ENCODE measurements around the gene CNNM2.

Gene CNNM2

GRCh38 chr10:103139803-103140202, 221.7 kb downstream of the CNNM2 start:
- no peaks in the 10 kb centered on the region for H3K9me2 ChIP-seq (replicated peaks; ENCODE audit: low read depth, low read length)
- no peak overlapping the region for H2AFZ ChIP-seq (ENCODE audit: low read length)
- H3K79me2 ChIP-seq (ENCODE audit: insufficient read depth, low read length) = peaks cover 35% of the 10 kb centered on the region; the same call in 1 of the 2 replicates
- TF ChIP-seq CTCF (conservative IDR thresholded peaks at IDR 0.05; ENCODE audit: low read length) (no peak), EZH2phosphoT487 (IDR thresholded peaks at IDR 0.05; ENCODE audit: borderline replicate concordance) (no peak)
- H3K36me3 ChIP-seq (ENCODE audit: insufficient read depth, low read length) = peaks cover 60% of the 10 kb centered on the region
- no peaks in the 10 kb centered on the region for H3K9me3 ChIP-seq (ENCODE audit: insufficient read depth, low read depth, low read length)
- H4K20me1 ChIP-seq (ENCODE audit: insufficient read depth, low read length, poor library complexity, severe bottlenecking) = peaks cover 17% of the 10 kb centered on the region
- no peaks in the 10 kb centered on the region for H3F3A ChIP-seq (ENCODE audit: low read depth)
- no peak overlapping the region for H3K4me2 ChIP-seq (ENCODE audit: low read depth, low read length, poor library complexity, severe bottlenecking)
- H3K4me1 ChIP-seq (ENCODE audit: insufficient read depth, low read length, poor library complexity, severe bottlenecking) = no peaks in the 10 kb centered on the region
- no peaks in the 10 kb centered on the region for H3K27me3 ChIP-seq (ENCODE audit: insufficient read depth, low read length, poor library complexity, severe bottlenecking)
- H3K9ac ChIP-seq (ENCODE audit: low read depth, low read length, poor library complexity, severe bottlenecking) = no peak overlapping the region
- H3K4me3 ChIP-seq (ENCODE audit: low read length, poor library complexity, severe bottlenecking) = no peak overlapping the region
